ENCODE data around the gene KCNG2. TPM values are rescaled to one million over a fixed set of nuclear protein-coding genes. Genes with fewer than 3 reads are reported as not detected.

Gene KCNG2
- total and polyA plus RNA-seq, 2 of the 8 experiments (the other 6 are each of a cell fraction or from before 2014, with no cell fraction given) = 0.19 to 0.74 TPM

GRCh38 chr18:79786304-79786703 is 11.4 kb upstream of the KCNG2 start (continued):
- TF ChIP-seq GTF2F1 (IDR thresholded peaks at IDR 0.05; ENCODE audit: borderline replicate concordance, low read depth, low read length) (no peak), TEAD4 (IDR thresholded peaks at IDR 0.05; ENCODE audit: low read depth, low read length) (no peak), USF2 (IDR thresholded peaks at IDR 0.05; ENCODE audit: low read length) (no peak), NANOG (IDR thresholded peaks at IDR 0.05; ENCODE audit: insufficient read depth, low read depth, low read length, poor library complexity, severe bottlenecking) (no peak), YY1 (IDR thresholded peaks at IDR 0.05; ENCODE audit: low read depth, low read length) (no peak), SIN3A (conservative IDR thresholded peaks at IDR 0.05 in 1 of 2, IDR thresholded peaks at IDR 0.05 in 1 of 2; ENCODE audit: low read depth in 1 of 2, low read length in 2 of 2) (no peak)

All from H1 (cell line).